SIG-M5 (cell line): ENCODE results near the gene ERVV-1.
"Not testable (repeated sequence)": the region's sequence is repeated elsewhere in the genome, so short reads cannot be mapped to it uniquely, and the experiment has no call there.

Experiments
- DNase-seq: peaks from one replicate; lab custom pipeline; 2025; lab: John Stamatoyannopoulos, UW

ERVV-1 gene

DNA sequence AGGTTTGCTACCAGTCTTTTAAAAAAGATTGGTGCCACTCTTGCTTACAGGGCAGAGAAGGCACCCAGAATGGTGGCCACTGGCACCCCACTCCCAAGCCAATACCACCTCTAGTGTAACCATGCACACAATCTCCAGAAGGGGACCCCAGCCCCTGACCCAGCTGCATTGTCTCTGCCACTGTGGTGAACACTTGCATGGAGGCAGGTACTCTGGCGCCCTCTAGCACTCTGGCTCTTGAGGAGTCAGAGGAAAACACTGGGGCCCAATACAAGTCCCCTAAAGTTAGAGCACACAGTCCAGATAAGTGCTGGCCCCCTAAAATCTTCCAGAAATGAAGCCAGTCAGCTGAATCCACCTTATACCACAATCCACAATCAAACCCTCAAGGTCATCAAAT lies 6.0 kb downstream of the ERVV-1 start:
- DNase-seq, result no peak

DNA sequence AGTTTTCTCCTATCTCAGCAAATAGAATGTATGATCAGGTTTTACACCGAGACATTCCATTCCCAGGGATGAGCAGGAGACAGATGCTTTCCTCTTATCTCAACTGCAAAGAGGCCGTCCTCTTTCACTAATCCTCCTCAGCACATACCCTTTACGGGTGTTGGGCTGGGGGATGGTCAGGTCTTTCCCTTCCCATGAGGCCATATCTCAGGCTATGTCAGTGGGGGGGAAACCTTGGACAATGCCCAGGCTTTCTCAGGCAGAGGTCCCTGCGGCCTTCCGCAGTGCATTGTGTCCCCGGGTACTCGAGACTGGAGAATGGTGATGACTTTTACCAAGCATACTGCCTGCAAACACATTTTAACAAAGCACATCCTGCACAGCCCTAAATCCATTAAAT lies 14.6 kb downstream of the ERVV-1 start:
- DNase-seq, result not testable (repeated sequence)

DNA sequence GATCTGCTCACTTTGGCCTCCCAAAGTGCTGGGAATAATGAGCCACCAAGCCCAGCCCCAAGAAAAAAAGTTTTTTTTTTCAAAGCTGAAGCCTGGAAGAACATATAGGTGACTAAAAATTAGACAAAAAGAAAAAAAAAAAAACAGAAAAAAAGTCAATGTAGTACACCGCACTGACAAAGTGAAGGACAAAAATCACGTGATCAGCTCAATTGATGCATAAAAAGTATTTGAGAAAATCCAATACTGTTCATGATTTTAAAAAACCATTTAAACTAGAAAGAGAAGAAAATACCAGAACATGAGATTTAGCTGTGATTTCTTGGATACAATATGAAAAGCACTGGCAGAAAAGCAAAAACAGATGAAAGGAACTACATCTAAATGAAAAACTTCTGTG lies 20.3 kb downstream of the ERVV-1 start:
- no peak for DNase-seq

DNA sequence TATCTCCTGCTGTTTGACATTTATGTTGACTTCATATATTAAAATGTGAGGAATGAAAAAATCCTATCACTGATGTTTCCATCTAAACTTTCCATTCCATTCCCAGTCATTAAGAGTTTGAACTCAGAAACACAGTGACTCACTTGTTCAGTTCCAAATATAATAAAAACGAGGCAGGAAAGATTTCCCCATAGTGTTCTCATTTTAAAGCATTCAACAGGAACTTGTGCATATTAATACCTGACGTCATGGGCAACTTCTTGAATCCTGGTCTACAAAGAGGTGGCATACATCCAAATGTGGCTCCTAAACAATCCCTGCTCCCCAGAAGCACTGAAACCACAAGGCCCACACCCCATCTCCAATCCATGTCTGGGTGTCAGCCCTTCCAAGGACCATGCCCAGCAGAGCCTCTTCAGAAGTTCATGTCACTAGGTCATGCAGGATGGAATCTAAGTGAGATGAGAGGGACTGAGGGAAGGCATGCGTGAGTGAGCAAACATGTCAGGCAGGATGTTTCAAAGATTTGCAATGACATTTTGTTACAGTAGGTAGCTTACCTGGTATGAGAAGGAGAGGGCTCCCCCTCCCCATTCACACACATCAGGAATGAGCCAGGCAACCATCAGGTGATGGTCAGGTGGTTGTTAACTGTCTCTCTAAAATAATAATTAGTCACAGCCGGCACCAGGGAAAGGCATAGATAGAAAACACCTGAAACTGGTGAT lies 21.4 kb downstream of the ERVV-1 start:
- DNase-seq, result no peak

DNA sequence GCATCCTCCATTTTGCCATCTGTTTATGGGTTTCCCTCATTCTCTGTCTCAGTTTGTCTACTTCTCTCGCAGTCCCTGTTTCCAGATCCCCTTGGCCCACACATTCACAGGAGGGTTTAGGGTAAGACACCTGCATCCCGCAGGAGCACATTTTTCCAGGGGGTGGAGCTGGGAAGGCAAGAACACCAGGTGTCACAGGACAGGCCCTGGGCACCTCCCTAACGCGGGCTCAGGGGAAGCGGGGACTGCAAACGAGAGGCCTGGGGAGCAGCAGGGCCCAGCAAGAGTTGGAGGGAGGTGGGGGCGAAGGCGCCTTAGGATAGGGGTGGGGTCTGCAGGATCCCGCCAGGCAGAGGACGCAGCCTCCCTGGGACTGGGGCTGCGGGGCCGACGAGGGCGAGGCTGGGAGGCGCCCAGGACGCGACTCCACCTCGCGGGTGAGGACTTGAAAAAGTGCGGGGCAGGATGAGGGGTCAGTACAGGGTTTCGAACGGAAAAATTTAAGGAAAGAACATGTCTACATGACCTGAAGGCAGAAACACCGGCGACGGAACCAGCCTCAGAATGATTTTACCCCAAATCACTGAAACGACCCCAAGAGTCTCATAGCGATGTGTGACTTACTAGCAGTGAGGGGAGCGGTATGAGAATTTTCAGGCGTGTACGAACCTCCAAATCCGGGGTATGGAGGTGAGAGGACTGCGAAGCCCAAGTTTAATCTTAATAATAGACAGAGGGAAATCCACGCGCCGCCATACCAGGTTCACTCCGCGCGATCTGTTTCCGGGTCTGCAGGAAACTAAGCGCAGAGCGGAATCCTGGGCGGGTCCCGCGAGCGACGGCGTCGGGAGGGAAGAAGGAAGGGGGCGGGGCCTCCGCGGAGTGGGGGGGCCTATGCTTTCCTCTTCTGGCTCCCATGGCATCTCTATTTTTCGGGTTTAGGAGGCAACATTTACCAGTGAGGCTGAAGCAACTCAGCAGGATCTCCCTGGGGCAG lies 23.7 kb downstream of the ERVV-1 start:
- DNase-seq, result no peak

DNA sequence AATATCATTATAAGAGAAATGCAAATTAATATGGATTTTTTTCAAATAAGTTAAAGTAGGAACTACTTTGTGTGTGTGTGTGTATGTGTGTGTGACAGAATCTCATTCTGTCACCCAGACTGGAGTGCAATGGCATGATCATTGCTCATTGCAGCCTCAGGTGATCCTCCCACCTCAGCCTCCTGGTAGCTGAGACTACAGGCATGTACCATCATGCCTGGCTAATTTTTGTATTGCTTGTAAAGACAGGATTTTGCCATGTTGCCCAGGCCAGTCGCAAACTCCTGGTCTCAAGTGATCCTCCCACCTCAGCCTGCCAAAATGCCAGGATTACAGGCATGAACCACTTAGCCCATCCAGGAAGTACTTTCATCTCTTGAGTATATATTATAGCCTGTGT lies 27.6 kb downstream of the ERVV-1 start:
- DNase-seq, result no peak

DNA sequence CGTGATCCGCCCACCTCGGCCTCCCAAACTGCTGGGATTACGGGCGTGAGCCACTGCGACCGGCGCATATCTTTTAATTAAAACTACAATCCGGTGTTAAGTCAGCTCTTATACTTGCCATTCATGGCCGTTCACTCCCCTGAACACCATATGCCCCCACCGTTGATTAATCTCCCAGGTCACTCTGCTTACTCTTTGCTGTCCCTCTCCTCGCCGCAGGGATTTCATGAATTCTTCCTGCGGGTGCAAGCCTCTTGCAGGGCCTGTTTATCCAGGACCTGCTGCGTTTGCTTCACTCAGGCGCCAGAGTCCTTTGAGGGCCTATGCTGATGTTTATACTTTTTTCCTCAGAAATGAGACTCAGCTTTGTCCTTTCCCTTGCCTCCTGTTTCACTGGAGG lies 31.8 kb downstream of the ERVV-1 start:
- DNase-seq, result no peak

DNA sequence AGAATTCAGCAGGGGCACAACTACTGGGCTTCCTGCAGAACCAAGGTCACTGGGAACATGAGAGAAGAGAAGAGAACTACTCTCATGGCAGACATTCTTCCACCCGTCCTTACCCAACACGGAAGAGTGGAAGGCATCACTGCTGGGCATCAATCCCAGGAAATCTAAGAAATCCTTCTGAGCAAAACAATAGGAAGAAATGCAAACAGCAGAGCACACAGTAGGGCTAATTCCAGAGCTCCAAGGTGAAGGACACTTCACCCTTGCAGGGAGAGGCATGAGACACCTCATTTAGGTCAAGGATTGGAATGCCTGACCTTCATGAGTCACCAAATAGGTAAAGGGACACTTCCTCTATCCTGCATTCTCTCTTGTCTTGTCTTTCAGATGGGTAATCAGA lies 33.7 kb downstream of the ERVV-1 start:
- DNase-seq, result no peak

DNA sequence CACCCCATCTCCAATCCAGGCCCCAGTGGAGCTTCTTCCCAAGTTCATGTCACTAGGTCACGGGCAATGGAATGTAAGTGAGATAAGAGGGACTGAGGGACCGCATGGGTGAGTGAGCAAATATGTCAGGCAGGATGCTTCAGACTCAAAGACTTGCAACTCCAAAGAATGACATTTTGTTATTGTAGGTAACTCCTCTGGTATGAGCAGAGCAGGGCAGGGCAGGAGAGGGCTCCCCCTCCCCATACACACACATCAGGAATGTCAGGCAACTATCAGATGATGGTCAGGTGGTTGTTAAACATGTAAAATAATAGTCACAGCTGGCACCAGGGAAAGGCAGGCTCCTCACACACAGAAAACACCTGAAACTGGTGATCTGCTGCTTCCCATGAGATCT lies 41.4 kb downstream of the ERVV-1 start:
- DNase-seq, result no peak

DNA sequence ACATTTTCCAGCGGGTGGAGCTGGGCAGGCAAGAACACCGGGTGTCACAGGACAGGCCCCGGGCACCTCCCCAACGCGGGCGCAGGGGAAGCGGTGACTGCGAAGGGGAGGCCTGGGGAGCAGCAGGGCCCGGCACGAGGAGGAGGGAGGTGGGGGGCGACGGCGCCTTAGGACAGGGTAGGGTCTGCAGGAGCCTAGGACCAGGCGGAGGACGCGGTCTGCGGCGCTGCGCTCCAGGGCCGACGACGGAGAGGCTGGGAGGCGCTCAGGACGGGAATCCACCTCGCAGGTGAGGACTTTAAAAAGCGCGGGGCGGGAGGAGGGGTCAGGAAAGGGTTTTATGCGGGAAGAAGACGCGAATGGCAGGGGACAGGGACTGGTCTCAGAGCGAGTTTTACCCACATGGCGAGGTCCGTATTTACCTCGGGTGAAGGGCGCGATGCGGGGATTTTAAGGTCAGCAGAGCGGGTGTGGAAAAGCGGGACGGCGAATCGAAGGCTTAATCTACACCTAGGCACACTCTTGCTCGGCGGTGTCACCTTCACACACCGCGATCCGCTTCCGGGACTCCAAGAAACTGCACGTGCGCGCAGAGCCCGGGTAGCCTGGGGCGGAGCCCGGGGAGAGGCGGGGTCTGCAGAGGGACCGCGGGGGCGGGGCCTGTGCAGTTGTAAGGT lies 44.3 kb downstream of the ERVV-1 start:
- no peak for DNase-seq
